Tibial artery (tissue), 4 donors: ENCODE results near the gene CTNND2.

Experiments
- DNase-seq, 2 donors: peaks; one replicate each; pipeline ENCODE4 v3.0.0-alpha.2; 2019
- H3K27ac ChIP-seq, 2 donors: fragments of 200-600 bp; sonication (generic) in 1 of 2; 1 replicate in 1 of 2; 2 replicates in 1 of 2; pipeline ENCODE4 v1.5.1; 2018 to 2019; ENCODE audit warnings: mild to moderate bottlenecking in 1 of 2
- H3K27me3 ChIP-seq, 2 donors: fragments of 200-600 bp; sonication (generic) in 1 of 2; one replicate each; pipeline versions ENCODE4 v1.5.1 to v1.6.0; 2016 to 2019
- H3K36me3 ChIP-seq, 3 donors: fragments of 200-600 bp; sonication (generic) in 2 of 3; one replicate each; pipeline ENCODE4 v1.5.1; 2016 to 2019; ENCODE audit warnings: mild to moderate bottlenecking in 2 of 3
- H3K4me1 ChIP-seq, 4 donors: fragments of 200-600 bp; sonication (generic) in 2 of 4; 1 replicate in 3 of 4; 2 replicates in 1 of 4; pipeline ENCODE4 v1.5.1; 2016 to 2019
- H3K4me3 ChIP-seq, 2 donors: fragments of 200-600 bp; sonication (generic) in 1 of 2; 1 replicate in 1 of 2; 2 replicates in 1 of 2; pipeline ENCODE4 v1.5.1; 2018 to 2019; ENCODE audit warnings: mild to moderate bottlenecking in 2 of 2
- H3K9me3 ChIP-seq, 3 donors: fragments of 200-600 bp; sonication (generic) in 1 of 3; one replicate each; pipeline ENCODE4 v1.5.1; 2016 to 2019
- intact Hi-C: fragments of 100-400 bp; cut with DNase I; formaldehyde crosslinking; loops from one replicate; pipeline ENCODE4 v1.15.0; 2023; ENCODE audit warnings: low total_unique reads
- TF ChIP-seq, protein P1 (sequence below), 2 experiments: fragments of 200-600 bp in 1 of 2; fragments of 450-650 bp in 1 of 2; IDR thresholded peaks; one replicate each; pipeline ENCODE4 v1.5.1; 2017 to 2019; ENCODE audit warnings: antibody characterized with exemption in 2 of 2, mild to moderate bottlenecking in 1 of 2, moderate library complexity in 1 of 2

CTNND2 gene

GRCh38 chr5:11056560-11056959, 847.7 kb downstream of the CTNND2 start:
- H3K9me3 ChIP-seq: no peaks in the 10 kb centered on the region
- no peaks in the 10 kb centered on the region for H3K36me3 ChIP-seq
- no peak overlapping the region for H3K4me3 ChIP-seq
- no peak for DNase-seq
- intact Hi-C loops: no loop called here
- no peaks in the 10 kb centered on the region for H3K4me1 ChIP-seq
- H3K27ac ChIP-seq: no peak overlapping the region
- TF ChIP-seq, protein P1, sequence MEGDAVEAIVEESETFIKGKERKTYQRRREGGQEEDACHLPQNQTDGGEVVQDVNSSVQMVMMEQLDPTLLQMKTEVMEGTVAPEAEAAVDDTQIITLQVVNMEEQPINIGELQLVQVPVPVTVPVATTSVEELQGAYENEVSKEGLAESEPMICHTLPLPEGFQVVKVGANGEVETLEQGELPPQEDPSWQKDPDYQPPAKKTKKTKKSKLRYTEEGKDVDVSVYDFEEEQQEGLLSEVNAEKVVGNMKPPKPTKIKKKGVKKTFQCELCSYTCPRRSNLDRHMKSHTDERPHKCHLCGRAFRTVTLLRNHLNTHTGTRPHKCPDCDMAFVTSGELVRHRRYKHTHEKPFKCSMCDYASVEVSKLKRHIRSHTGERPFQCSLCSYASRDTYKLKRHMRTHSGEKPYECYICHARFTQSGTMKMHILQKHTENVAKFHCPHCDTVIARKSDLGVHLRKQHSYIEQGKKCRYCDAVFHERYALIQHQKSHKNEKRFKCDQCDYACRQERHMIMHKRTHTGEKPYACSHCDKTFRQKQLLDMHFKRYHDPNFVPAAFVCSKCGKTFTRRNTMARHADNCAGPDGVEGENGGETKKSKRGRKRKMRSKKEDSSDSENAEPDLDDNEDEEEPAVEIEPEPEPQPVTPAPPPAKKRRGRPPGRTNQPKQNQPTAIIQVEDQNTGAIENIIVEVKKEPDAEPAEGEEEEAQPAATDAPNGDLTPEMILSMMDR (IDR thresholded peaks at IDR 0.05): no peak
- peaks cover 0 to 6% of the 10 kb centered on the region in 2 donors for H3K27me3 ChIP-seq

GRCh38 chr5:11054014-11054413, 850.2 kb downstream of the CTNND2 start:
- TF ChIP-seq, protein P1 (IDR thresholded peaks at IDR 0.05): no peak

DNA sequence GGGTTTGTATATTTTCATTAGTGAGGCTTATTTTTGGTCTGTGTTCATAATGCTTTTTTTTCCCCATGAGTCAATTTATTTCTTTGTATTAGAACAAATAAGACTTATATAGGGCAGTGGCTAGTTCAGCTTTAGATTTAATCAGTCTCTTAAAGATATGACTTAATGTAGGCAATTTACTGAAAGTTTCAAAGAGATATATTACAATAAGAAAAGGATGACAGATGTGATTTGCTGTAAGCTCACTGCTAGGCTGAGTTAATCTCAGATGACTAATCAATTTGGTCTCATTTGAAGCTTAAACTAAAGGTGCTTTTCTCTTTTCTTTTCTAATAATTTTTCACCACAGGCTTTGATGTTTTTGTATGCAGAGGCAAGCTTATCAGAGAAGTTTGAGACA, 851.4 kb downstream of the CTNND2 start:
- Histone ChIP-seq H3K9me3 (no peaks in the 10 kb centered on the region), H3K27ac (no peak overlapping the region), H3K27me3 (peaks cover 0 to 4% of the 10 kb centered on the region in 2 donors), H3K4me1 (no peaks in the 10 kb centered on the region), H3K4me3 (no peak overlapping the region), H3K36me3 (no peaks in the 10 kb centered on the region)
- intact Hi-C loops: no loop called here
- TF ChIP-seq, protein P1 (IDR thresholded peaks at IDR 0.05): no peak
- DNase-seq: no peak

More at GRCh38 chr5:11054014-11054413, 850.2 kb downstream of the CTNND2 start:
- no peak overlapping the region for H3K27ac ChIP-seq
- no peak for DNase-seq
- H3K4me1 ChIP-seq: no peaks in the 10 kb centered on the region
- H3K9me3 ChIP-seq: no peaks in the 10 kb centered on the region
- no peaks in the 10 kb centered on the region for H3K36me3 ChIP-seq
- H3K27me3 ChIP-seq: peaks cover 0 to 4% of the 10 kb centered on the region in 2 donors
- no peak overlapping the region for H3K4me3 ChIP-seq
- intact Hi-C loops: no loop called here

DNA sequence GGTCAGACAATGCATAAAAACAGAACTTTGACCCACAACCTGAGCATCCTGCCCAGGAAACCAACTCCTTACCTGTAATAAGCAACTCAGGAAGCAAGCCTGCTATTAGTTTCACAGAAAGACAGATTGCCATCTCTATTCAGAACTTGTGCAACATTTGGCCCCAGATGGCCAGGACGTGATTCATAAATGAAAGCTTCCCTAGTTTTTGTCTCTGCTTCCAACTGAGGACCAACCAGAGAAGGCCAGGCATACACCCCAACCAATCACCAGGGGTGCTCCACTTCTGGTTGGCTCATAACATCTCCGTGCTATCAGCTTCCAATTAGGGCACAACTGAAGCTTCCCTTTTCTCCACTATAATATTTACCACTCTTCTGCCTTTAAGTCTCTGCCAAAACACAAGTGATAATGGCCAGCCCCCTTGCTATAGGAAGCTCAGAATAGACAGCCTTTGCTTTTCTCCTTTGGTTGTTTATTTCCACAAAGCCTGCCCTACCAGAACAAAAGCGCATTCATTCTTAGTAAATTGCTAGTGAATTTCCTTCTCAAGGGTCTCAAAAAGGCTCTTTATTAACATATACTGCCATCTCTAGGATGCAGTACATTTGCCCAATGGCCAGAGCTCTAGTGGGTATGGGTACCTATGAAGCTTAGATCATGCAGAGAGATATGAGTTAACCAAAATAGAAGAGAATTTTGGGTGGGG, 853.5 kb downstream of the CTNND2 start:
- TF ChIP-seq, protein P1 (IDR thresholded peaks at IDR 0.05): no peak
- no peaks in the 10 kb centered on the region for H3K9me3 ChIP-seq
- peaks cover 0 to 3% of the 10 kb centered on the region in 2 donors for H3K27me3 ChIP-seq
- intact Hi-C loops: no loop called here
- DNase-seq: no peak
- H3K27ac ChIP-seq: no peak overlapping the region
- H3K4me3 ChIP-seq: no peak overlapping the region
- no peaks in the 10 kb centered on the region for H3K36me3 ChIP-seq
- H3K4me1 ChIP-seq: no peaks in the 10 kb centered on the region

DNA sequence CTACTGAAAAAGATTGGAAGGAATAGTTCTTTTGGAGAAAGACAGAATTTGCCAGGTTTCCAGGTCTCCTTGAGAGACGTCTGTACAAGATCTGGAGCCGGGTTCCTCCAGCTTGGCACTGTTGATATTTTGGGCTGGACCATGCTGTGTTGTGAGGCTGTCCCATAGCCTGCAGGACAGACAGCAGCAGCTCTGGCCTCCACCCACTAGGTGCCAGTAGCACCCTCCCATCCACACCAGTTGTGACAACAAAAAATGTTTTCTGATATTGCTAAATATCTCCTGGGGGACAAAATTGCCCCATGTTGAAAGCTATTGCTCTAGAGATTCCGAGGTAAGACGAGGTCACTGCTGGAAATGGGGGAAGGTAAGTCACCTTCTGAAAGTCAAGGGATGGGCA, 855.5 kb downstream of the CTNND2 start:
- intact Hi-C loops: no loop called here
- no peak overlapping the region for H3K27ac ChIP-seq
- TF ChIP-seq, protein P1 (IDR thresholded peaks at IDR 0.05): no peak

More for the DNA sequence above, 855.5 kb downstream of the CTNND2 start:
- no peak for DNase-seq
- no peaks in the 10 kb centered on the region for H3K9me3 ChIP-seq
- no peaks in the 10 kb centered on the region for H3K4me1 ChIP-seq
- no peak overlapping the region for H3K4me3 ChIP-seq
- H3K36me3 ChIP-seq: no peaks in the 10 kb centered on the region
- no peaks in the 10 kb centered on the region for H3K27me3 ChIP-seq
